Left lung (tissue), 14 donors: Measurements from ENCODE around the gene KRTAP19-4. TPM values are rescaled to one million over a fixed set of nuclear protein-coding genes. Genes with fewer than 3 reads are reported as not detected.
"Not testable (repeated sequence)": the region's sequence is repeated elsewhere in the genome, so short reads cannot be mapped to it uniquely, and the experiment has no call there.

Experiments used
- ATAC-seq: fragments of 200-7000 bp; cut with Tn5 transposase; one replicate; pipeline ENCODE4 v1.9.1; 2020; ENCODE audit warnings: moderate library complexity
- DNase-seq, 4 donors: peaks; one replicate each; pipeline ENCODE4 v3.0.0-alpha.2; 2013 to 2020
- H3K27ac ChIP-seq, 2 donors: fragments of 200-600 bp; sonication (generic) in 1 of 2; one replicate each; pipeline versions ENCODE4 v1.5.0 to v1.8.0; 2020 to 2021
- H3K27me3 ChIP-seq, 2 donors: fragments of 200-600 bp; sonication (generic) in 1 of 2; one replicate each; pipeline versions ENCODE4 v1.5.0 to v1.8.0; 2020 to 2021
- H3K36me3 ChIP-seq, 2 donors: fragments of 200-600 bp; sonication (generic) in 1 of 2; one replicate each; pipeline versions ENCODE4 v1.5.0 to v1.8.0; 2020 to 2021
- H3K4me1 ChIP-seq, 2 donors: fragments of 200-600 bp; one replicate each; pipeline ENCODE4 v1.8.0; 2021
- H3K4me3 ChIP-seq, 2 donors: fragments of 200-600 bp; sonication (generic) in 1 of 2; one replicate each; pipeline versions ENCODE4 v1.5.0 to v1.8.0; 2020 to 2021; ENCODE audit warnings: mild to moderate bottlenecking in 1 of 2
- H3K9me3 ChIP-seq, 2 donors: fragments of 200-600 bp; sonication (generic) in 1 of 2; one replicate each; pipeline versions ENCODE4 v1.5.0 to v1.8.0; 2020 to 2021
- intact Hi-C, 2 donors: fragments of 100-400 bp; cut with DNase I; formaldehyde crosslinking; loops; one replicate each; pipeline versions ENCODE4 v1.11.2 to v1.14.2; 2022
- long read RNA-seq, 12 donors: library from polyadenylated mRNA in 2 of 12; unstranded in 2 of 12; transcript quantifications; one replicate each; pipeline ENCODE4 v2.0.0 and lab custom pipeline, GENCODE V29; 2019 to 2026
- polyA plus RNA-seq, 6 donors: library from polyadenylated mRNA; unstranded; fragments of 120-200 nt; gene quantifications; one replicate each; pipeline ENCODE4 v1.2.1, GENCODE V29; 2013; ENCODE audit not compliant: insufficient read length in 6 of 6
- total RNA-seq, 2 donors: library from RNA; stranded (reverse); fragmentation: NEBNext Ultra II Directional; extraction: Animal tissue kit (Norgen Biotek cat#: 25700); gene quantifications; one replicate each; pipeline ENCODE4 v1.2.1, GENCODE V29; 2021
- TF ChIP-seq, protein P1 (sequence below), 2 donors: fragments of 200-600 bp; sonication (generic) in 1 of 2; IDR thresholded peaks; one replicate each; pipeline versions ENCODE4 v1.5.0 to v1.8.0; 2021; ENCODE audit warnings: antibody characterized with exemption in 2 of 2
- donor health status: DM: no; HTN: yes; CAD: no.
- donor health status: DM: no; HTN: no; CAD: no.

KRTAP19-4 gene
- not detected for total RNA-seq
- not detected for polyA plus RNA-seq
- long read RNA-seq, donor 1 = 0 reads
- long read RNA-seq, donor 2 = 0 reads
- long read RNA-seq, donor 3 = 0 reads
- long read RNA-seq, donor 4 = 0 reads
- long read RNA-seq, donor 5 = 0 reads
- long read RNA-seq, donor 6 = 0 reads
- long read RNA-seq, donor 7 = 0 reads
- long read RNA-seq, donor 8 = 0 reads
- long read RNA-seq, donor 9 = 0 reads
- long read RNA-seq, donor 10 = 0 reads
- long read RNA-seq, donor 11 = 0 reads
- long read RNA-seq, donor 12 = 0 reads

DNA sequence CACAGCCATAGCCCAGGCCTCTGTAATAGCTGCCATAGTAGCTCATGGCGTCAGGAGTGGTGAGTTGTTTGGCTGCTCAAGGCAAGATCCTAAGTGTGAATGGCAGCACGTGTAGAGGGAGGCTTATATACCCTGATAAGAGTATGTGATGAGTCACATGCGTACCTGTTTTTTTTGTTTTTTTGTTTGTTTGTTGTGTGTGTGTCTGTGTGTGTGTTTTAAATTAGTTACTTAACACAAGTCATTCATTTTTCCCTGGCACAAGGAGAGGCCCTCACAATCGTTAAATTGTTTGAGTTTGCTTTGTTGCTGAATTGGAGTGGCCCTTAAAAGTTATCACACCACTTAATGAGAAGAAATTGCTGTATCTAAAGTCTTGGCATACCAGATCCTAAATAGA, at the start of gene KRTAP19-4:
Gene KRTAP19-4, minus strand, starts transcription at position 101 of the 400 bp plus-strand sequence. Its CDS starts 55 bp downstream, at position 46.
- DNase-seq (no peak), ATAC-seq (no peak)
- no peaks in the 10 kb centered on the region for H3K4me1 ChIP-seq
- no peak within 1 kb of the TSS for H3K4me3 ChIP-seq
- H3K27ac ChIP-seq = no peak within 1 kb of the TSS
- H3K36me3 ChIP-seq = no peaks in the 10 kb centered on the region
- H3K9me3 ChIP-seq = peaks cover 0 to 11% of the 10 kb centered on the region in 2 donors
- intact Hi-C loops = no loop called here
- no peaks in the 10 kb centered on the region for H3K27me3 ChIP-seq
- TF ChIP-seq, protein P1, sequence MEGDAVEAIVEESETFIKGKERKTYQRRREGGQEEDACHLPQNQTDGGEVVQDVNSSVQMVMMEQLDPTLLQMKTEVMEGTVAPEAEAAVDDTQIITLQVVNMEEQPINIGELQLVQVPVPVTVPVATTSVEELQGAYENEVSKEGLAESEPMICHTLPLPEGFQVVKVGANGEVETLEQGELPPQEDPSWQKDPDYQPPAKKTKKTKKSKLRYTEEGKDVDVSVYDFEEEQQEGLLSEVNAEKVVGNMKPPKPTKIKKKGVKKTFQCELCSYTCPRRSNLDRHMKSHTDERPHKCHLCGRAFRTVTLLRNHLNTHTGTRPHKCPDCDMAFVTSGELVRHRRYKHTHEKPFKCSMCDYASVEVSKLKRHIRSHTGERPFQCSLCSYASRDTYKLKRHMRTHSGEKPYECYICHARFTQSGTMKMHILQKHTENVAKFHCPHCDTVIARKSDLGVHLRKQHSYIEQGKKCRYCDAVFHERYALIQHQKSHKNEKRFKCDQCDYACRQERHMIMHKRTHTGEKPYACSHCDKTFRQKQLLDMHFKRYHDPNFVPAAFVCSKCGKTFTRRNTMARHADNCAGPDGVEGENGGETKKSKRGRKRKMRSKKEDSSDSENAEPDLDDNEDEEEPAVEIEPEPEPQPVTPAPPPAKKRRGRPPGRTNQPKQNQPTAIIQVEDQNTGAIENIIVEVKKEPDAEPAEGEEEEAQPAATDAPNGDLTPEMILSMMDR (IDR thresholded peaks at IDR 0.05) = no peak

- Histone ChIP-seq H3K9me3 (no peaks in the 10 kb centered on the region), H3K27ac (no peak within 1 kb of the TSS), H3K4me1 (no peaks in the 10 kb centered on the region), H3K27me3 (no peaks in the 10 kb centered on the region), H3K36me3 (no peaks in the 10 kb centered on the region), H3K4me3 (no peak within 1 kb of the TSS)
- ATAC-seq (no peak), DNase-seq (no peak)
- intact Hi-C loops = no loop called here
- TF ChIP-seq, protein P1 (IDR thresholded peaks at IDR 0.05) = no peak
Measured at GRCh38 chr21:30541764-30542163, 44.8 kb upstream of the KRTAP19-4 start, which contains the start of gene KRTAP19-6. Gene KRTAP19-6 (minus strand): TSS chr21:30541864. CDS start chr21:30541833, 31 bp downstream.

- H3K4me1 ChIP-seq = no peaks in the 10 kb centered on the region
- intact Hi-C loops = no loop called here
- DNase-seq (no peak), ATAC-seq (no peak)
- H3K36me3 ChIP-seq = no peaks in the 10 kb centered on the region
- TF ChIP-seq, protein P1 (IDR thresholded peaks at IDR 0.05) = no peak
- H3K9me3 ChIP-seq = peaks cover 0 to 1% of the 10 kb centered on the region in 2 donors
- no peaks in the 10 kb centered on the region for H3K27me3 ChIP-seq
- no peak overlapping the region for H3K4me3 ChIP-seq
- H3K27ac ChIP-seq = no peak overlapping the region
Measured at GRCh38 chr21:30518876-30519275, 21.9 kb upstream of the KRTAP19-4 start.

GRCh38 chr21:30515681-30516080, 18.7 kb upstream of the KRTAP19-4 start:
- Histone ChIP-seq H3K27me3 (no peaks in the 10 kb centered on the region), H3K4me1 (no peaks in the 10 kb centered on the region), H3K9me3 (peaks cover 0 to 1% of the 10 kb centered on the region in 2 donors), H3K27ac (no peak overlapping the region), H3K4me3 (no peak overlapping the region), H3K36me3 (no peaks in the 10 kb centered on the region)
- ATAC-seq = no peak
- DNase-seq = no peak
- intact Hi-C loops = no loop called here
- TF ChIP-seq, protein P1 (IDR thresholded peaks at IDR 0.05) = no peak

- DNase-seq, ATAC-seq: not testable (repeated sequence)
- TF ChIP-seq, protein P1 (IDR thresholded peaks at IDR 0.05) = peak in 1 of 2 donors; percentile 27
Measured at GRCh38 chr21:30505621-30506205, 8.7 kb upstream of the KRTAP19-4 start.

More at GRCh38 chr21:30505621-30506205, 8.7 kb upstream of the KRTAP19-4 start:
- H3K4me3 ChIP-seq, H3K4me1 ChIP-seq, H3K36me3 ChIP-seq, H3K27ac ChIP-seq, H3K9me3 ChIP-seq, H3K27me3 ChIP-seq, intact Hi-C loops: not testable (repeated sequence)
